ENCODE data around the gene IL1RN. TPM values are rescaled to one million over a fixed set of nuclear protein-coding genes. Genes with fewer than 3 reads are reported as not detected.

Gene IL1RN
- total RNA-seq, 4 donors from 2014 or later: 0.77 TPM; not detected in 3

DNA sequence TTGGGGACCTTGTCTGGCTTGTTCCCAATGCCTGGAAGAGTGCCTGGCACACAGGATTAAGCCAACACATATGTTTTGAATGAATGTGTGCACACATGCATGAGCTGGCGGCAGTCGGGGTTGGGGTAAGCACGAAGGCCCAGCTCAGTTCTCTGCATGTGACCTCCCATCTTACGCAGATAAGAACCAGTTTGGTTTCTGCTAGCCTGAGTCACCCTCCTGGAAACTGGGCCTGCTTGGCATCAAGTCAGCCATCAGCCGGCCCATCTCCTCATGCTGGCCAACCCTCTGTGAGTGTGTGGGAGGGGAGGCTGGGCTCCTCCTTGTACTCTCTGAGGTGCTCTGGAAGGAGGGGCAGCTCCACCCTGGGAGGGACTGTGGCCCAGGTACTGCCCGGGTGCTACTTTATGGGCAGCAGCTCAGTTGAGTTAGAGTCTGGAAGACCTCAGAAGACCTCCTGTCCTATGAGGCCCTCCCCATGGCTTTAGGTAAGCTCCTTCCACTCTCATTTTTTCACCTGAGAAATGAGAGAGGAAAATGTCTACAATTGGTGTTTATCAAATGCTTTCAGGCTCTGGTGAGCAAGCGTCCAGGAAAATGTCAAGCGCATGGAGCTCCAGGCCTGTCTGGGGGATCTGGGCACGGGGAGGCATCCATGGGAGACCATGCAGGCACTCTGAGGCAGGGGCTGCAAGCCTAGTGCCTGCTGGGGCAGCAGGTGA lies 9.7 kb upstream of the IL1RN start:
- H3K27ac ChIP-seq: no peak overlapping the region
- no peaks in the 10 kb centered on the region for H3K36me3 ChIP-seq
- no peaks in the 10 kb centered on the region for H3K4me1 ChIP-seq
- no peak for DNase-seq
- no peaks in the 10 kb centered on the region for H3K27me3 ChIP-seq
- no peaks in the 10 kb centered on the region for H3K9me3 ChIP-seq
- intact Hi-C loops (cut with DNase I; ENCODE audit: low total_unique reads): no loop called here
- H3K4me3 ChIP-seq: no peak overlapping the region
- TF ChIP-seq POLR2A (IDR thresholded peaks at IDR 0.05): no peak
- TF ChIP-seq, protein P1, sequence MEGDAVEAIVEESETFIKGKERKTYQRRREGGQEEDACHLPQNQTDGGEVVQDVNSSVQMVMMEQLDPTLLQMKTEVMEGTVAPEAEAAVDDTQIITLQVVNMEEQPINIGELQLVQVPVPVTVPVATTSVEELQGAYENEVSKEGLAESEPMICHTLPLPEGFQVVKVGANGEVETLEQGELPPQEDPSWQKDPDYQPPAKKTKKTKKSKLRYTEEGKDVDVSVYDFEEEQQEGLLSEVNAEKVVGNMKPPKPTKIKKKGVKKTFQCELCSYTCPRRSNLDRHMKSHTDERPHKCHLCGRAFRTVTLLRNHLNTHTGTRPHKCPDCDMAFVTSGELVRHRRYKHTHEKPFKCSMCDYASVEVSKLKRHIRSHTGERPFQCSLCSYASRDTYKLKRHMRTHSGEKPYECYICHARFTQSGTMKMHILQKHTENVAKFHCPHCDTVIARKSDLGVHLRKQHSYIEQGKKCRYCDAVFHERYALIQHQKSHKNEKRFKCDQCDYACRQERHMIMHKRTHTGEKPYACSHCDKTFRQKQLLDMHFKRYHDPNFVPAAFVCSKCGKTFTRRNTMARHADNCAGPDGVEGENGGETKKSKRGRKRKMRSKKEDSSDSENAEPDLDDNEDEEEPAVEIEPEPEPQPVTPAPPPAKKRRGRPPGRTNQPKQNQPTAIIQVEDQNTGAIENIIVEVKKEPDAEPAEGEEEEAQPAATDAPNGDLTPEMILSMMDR (IDR thresholded peaks at IDR 0.05): no peak

DNA sequence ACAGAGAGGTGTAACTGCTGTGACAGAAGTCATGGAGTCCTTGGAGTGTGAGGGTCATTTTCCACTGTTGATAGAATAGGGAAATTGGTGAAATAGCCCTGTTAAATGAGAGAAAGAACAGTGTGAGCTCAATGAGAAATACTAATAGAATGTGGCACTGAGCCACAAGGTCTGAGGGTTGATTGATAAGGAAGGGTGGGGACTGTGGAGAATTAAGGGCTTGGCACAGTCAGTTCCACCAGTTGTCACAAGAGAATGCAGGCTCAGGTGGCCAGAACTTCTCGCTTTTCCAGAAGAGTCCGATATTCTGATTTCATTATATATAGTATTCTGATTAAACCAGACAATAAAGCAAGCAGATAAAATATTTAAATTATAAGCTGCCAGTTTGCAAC lies 9.1 kb upstream of the IL1RN start:
- no peak overlapping the region for H3K4me3 ChIP-seq
- intact Hi-C loops (cut with DNase I; ENCODE audit: low total_unique reads): no loop called here
- H3K4me1 ChIP-seq: no peaks in the 10 kb centered on the region
- H3K27ac ChIP-seq: no peak overlapping the region
- no peaks in the 10 kb centered on the region for H3K36me3 ChIP-seq
- TF ChIP-seq, protein P1 (IDR thresholded peaks at IDR 0.05): no peak
- TF ChIP-seq POLR2A (IDR thresholded peaks at IDR 0.05): no peak
- no peaks in the 10 kb centered on the region for H3K9me3 ChIP-seq
- H3K27me3 ChIP-seq: no peaks in the 10 kb centered on the region
- DNase-seq: no peak

DNA sequence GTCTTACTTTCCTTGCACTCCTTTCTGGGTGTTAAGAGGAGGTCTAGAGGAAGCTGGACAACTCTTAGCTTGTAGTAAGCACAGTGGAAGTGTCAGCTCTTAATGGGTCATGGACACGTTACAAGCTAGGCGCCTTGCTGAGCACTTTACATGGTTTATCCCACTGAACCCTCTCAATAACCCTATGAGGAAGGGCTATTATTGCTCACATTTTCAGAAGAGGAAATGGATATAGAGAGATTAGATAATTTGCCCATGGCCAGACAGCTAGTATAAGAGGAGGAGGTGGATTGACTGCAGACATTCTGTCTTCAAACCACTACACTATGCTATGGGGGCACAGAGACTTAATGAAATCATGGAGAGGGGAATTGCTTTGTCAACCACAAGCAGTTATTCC lies 8.3 kb upstream of the IL1RN start:
- Histone ChIP-seq H3K27ac (no peak overlapping the region), H3K4me1 (no peaks in the 10 kb centered on the region), H3K27me3 (no peaks in the 10 kb centered on the region), H3K36me3 (no peaks in the 10 kb centered on the region), H3K4me3 (no peak overlapping the region), H3K9me3 (no peaks in the 10 kb centered on the region)
- intact Hi-C loops (cut with DNase I; ENCODE audit: low total_unique reads): no loop called here
- no peak for TF ChIP-seq POLR2A (IDR thresholded peaks at IDR 0.05)
- TF ChIP-seq, protein P1 (IDR thresholded peaks at IDR 0.05): no peak
- DNase-seq: no peak

DNA sequence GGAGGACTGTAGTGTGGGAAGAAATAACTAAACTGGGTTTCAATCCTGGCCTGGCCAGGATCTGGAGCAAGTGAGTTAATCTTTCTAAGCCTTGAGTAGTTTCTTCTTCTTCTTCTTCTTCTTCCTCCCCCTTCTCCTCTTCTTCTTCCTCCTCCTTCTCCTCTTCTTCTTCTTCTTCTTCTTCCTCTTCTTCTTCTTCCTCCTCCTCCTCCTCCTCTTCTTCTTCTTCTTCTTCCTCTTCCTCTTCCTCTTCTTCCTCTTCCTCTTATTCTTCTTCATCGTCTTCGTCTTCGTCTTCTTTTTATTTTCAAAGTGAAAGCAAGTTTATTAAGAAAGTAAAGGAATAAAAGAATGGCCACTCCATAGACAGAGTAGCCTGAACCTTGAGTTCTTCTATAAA lies 6.5 kb upstream of the IL1RN start:
- no peak for TF ChIP-seq POLR2A (IDR thresholded peaks at IDR 0.05)
- TF ChIP-seq, protein P1 (IDR thresholded peaks at IDR 0.05): no peak
- Histone ChIP-seq H3K9me3 (no peaks in the 10 kb centered on the region), H3K4me3 (no peak overlapping the region), H3K36me3 (no peaks in the 10 kb centered on the region), H3K27me3 (no peaks in the 10 kb centered on the region), H3K27ac (no peak overlapping the region), H3K4me1 (no peaks in the 10 kb centered on the region)
- intact Hi-C loops (cut with DNase I; ENCODE audit: low total_unique reads): no loop called here
- DNase-seq: no peak

DNA sequence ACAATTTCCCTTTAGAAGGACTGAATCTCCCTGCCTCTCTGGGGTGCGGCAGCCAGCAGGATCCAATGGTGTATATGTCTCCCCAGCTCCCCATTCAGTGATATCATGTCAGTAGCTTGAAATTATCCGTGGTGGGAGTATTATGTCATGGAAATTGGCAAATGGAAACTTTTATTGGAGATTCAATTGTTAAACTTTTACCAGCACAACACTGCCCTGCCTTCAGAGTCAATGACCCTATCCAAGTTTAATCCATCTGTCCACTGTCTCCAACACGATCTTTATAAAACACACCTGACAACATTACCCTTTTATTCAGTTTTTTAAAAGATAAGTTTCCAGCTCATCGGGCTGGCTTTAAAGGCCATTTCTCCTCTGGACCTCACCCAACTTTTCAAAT lies 5.0 kb upstream of the IL1RN start:
- Histone ChIP-seq H3K27me3 (no peaks in the 10 kb centered on the region), H3K27ac (no peak overlapping the region), H3K9me3 (no peaks in the 10 kb centered on the region), H3K4me1 (no peaks in the 10 kb centered on the region), H3K36me3 (no peaks in the 10 kb centered on the region), H3K4me3 (no peak overlapping the region)
- TF ChIP-seq, protein P1 (IDR thresholded peaks at IDR 0.05): no peak
- no peak for TF ChIP-seq POLR2A (IDR thresholded peaks at IDR 0.05)
- DNase-seq: no peak
- intact Hi-C loops (cut with DNase I; ENCODE audit: low total_unique reads): no loop called here

All from uterus (tissue), 4 donors.